ENCODE data around the gene SSTR3.

DNA sequence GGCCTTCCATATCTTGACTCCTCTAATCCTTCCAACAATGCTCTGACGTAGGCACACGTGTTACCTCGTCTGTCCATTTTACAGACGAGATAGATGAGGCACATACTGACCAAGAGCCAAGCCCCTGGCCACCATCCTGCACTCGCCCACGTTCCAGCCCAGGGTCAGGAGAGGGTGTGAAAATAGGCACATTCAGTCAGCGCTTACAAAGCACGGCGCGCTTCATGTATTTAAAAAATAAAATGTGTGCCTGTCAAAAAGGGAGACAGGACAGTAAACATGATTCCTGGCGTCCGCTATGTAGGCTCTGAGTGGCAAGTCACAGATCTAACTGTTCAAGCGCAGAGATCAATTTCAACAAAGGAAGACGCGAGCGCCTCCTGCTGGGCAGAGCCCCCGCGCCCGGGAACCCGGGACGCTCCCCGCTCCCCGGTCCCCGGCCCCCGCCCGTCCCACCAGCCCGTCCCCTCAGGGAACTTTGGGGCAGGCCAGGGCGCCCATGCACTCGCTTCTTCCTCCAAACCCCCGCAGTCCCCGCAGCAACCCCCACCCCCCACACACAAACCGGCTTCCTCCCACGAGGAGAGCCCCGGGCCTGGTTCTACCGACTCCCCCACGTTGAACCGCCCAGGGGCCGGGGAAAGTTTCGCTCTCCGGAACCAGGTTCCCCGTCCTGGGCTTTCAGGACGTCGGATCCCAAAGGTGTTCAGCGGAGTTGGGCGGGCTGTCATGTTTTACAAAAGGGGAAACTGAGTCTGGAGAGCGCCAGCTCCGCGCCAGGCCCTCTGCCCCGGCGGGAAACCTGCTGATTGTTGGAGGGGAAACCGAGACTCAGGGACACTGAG lies 13.8 kb downstream of the SSTR3 start:
- TF ChIP-seq HNRNPH1 (optimal IDR thresholded peaks at IDR 0.05; ENCODE audit: low read depth, low read length) (no peak), HNF4G (IDR thresholded peaks at IDR 0.05; ENCODE audit: borderline replicate concordance, low read depth, low read length) (peak; percentile 35; the same call in 1 of the 2 replicates), HNF4G (CRISPR knock-in tag; IDR thresholded peaks at IDR 0.05; ENCODE audit: borderline replicate concordance, low read depth) (no peak), FOXA1 (IDR thresholded peaks at IDR 0.05) (no peak), FOXA1 (CRISPR knock-in tag; IDR thresholded peaks at IDR 0.05) (peak; percentile 75), POLR2A (IDR thresholded peaks at IDR 0.05; ENCODE audit: insufficient read depth in 1 of 2, low read depth in 2 of 2, low read length in 2 of 2) (peak in 1 of 2 experiments; percentile 30; a peak in 1 of 4 replicates), REST (IDR thresholded peaks at IDR 0.05; ENCODE audit: borderline replicate concordance in 1 of 2, low read depth in 1 of 2, low read length in 2 of 2) (no peak; a peak in 1 of 4 replicates), ETV6 (CRISPR knock-in tag; conservative IDR thresholded peaks at IDR 0.05) (no peak), YY1 (IDR thresholded peaks at IDR 0.05; ENCODE audit: insufficient read depth, insufficient replicate concordance, low read depth, low read length) (peak; percentile 42), AFF4 (CRISPR knock-in tag; IDR thresholded peaks at IDR 0.05) (no peak), SOX13 (IDR thresholded peaks at IDR 0.05) (no peak), SOX13 (CRISPR knock-in tag; conservative IDR thresholded peaks at IDR 0.05 in 1 of 2, IDR thresholded peaks at IDR 0.05 in 1 of 2) (no peak), NR2F2 (IDR thresholded peaks at IDR 0.05; ENCODE audit: borderline replicate concordance, low read depth) (no peak), BRD4 (CRISPR knock-in tag; IDR thresholded peaks at IDR 0.05) (no peak; the same call in 1 of the 2 replicates), CBX5 (CRISPR knock-in tag; IDR thresholded peaks at IDR 0.05; ENCODE audit: borderline replicate concordance) (no peak), SIN3A (IDR thresholded peaks at IDR 0.05; ENCODE audit: borderline replicate concordance, low read depth, low read length) (peak; percentile 42; the same call in 1 of the 2 replicates)
